Measurements from ENCODE around the gene SLC1A2. TPM values are rescaled to one million over a fixed set of nuclear protein-coding genes. Genes with fewer than 3 reads are reported as not detected.

The SLC1A2 gene
- total and polyA plus RNA-seq, 2 donors (not counting 3 experiments of a cell fraction or from before 2014, with no cell fraction given) = not detected

GRCh38 chr11:35419830-35420333 is 524 bp upstream of the SLC1A2 start:
- ChIA-PET POLR2A (interaction anchor here (0.7 kb wide), 1 partner anchor 97 kb away, joined by 3 read pairs; no protein-coding TSS in a partner anchor), CTCF (no interaction called here)
- peaks cover 53 to 81% of the 10 kb centered on the region in 2 experiments for H3K27me3 ChIP-seq (ENCODE audit: control insufficient read depth in 2 of 2, insufficient read depth in 2 of 2, low read length in 2 of 2)
- DNase-seq (ENCODE audit: low read depth, low spot score) (no peak), FAIRE-seq (no peak)
- H3K4me2 ChIP-seq (ENCODE audit: insufficient read depth, low read length) = no peak overlapping the region
- TF ChIP-seq, protein P1, sequence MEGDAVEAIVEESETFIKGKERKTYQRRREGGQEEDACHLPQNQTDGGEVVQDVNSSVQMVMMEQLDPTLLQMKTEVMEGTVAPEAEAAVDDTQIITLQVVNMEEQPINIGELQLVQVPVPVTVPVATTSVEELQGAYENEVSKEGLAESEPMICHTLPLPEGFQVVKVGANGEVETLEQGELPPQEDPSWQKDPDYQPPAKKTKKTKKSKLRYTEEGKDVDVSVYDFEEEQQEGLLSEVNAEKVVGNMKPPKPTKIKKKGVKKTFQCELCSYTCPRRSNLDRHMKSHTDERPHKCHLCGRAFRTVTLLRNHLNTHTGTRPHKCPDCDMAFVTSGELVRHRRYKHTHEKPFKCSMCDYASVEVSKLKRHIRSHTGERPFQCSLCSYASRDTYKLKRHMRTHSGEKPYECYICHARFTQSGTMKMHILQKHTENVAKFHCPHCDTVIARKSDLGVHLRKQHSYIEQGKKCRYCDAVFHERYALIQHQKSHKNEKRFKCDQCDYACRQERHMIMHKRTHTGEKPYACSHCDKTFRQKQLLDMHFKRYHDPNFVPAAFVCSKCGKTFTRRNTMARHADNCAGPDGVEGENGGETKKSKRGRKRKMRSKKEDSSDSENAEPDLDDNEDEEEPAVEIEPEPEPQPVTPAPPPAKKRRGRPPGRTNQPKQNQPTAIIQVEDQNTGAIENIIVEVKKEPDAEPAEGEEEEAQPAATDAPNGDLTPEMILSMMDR (IDR thresholded peaks at IDR 0.05; ENCODE audit: extremely low read depth in 1 of 2, insufficient read depth in 1 of 2, low read depth in 1 of 2, low read length in 2 of 2) = no peak
- TF ChIP-seq POLR2AphosphoS5 (IDR thresholded peaks at IDR 0.05; ENCODE audit: insufficient read depth, low read depth, low read length) (no peak), FOS (IDR thresholded peaks at IDR 0.05; ENCODE audit: borderline replicate concordance, insufficient read depth, low read length) (no peak)
- no peaks in the 10 kb centered on the region for H3K79me2 ChIP-seq (ENCODE audit: control insufficient read depth, insufficient read depth, low read length)
- intact Hi-C loops (cut with micrococcal nuclease) (no loop called here), dilution Hi-C loops (cut with MboI; ENCODE audit: extremely low pct_ligation_motif_present, low sequenced_read_pairs) (no loop called here)
- H3K9me1 ChIP-seq (replicated peaks; ENCODE audit: control insufficient read depth, extremely low read depth, insufficient read depth, low read length) = no peaks in the 10 kb centered on the region
- H3K4me3 ChIP-seq (replicated peaks in 1 of 3; ENCODE audit: insufficient read depth in 1 of 3, low read depth in 1 of 3, low read length in 3 of 3) = no peak overlapping the region
- no peak overlapping the region for H2AFZ ChIP-seq (ENCODE audit: low read depth, low read length)
- no peaks in the 10 kb centered on the region for H3K4me1 ChIP-seq (ENCODE audit: control insufficient read depth, extremely low read depth, insufficient read depth, low read length)
- H3K9ac ChIP-seq (replicated peaks; ENCODE audit: extremely low read depth, insufficient read depth, low read length) = no peak overlapping the region
- no peaks in the 10 kb centered on the region for H3K9me3 ChIP-seq (replicated peaks; ENCODE audit: control insufficient read depth, insufficient read depth, low read length)
- no peak overlapping the region for H3K27ac ChIP-seq (ENCODE audit: insufficient read depth, low read depth, low read length)
- H4K20me1 ChIP-seq (replicated peaks; ENCODE audit: control insufficient read depth, extremely low read depth, insufficient read depth, low read length) = no peaks in the 10 kb centered on the region
- no TSS peak for BruUV-seq (replicated peaks)
- no peaks in the 10 kb centered on the region for H3K36me3 ChIP-seq (ENCODE audit: control insufficient read depth in 2 of 2, extremely low read depth in 1 of 2, insufficient read depth in 2 of 2, low read length in 2 of 2)

Data from endothelial cell of umbilical vein (primary cell).